Activated T-helper 1 cell treated with anti-CD3 and anti-CD28 coated beads, Interleukin-2, amount 50 U/mL, for 16 hours (primary cell): ENCODE data around the gene FBP2.
"Not testable (repeated sequence)": the region's sequence is repeated elsewhere in the genome, so short reads cannot be mapped to it uniquely, and the experiment has no call there.

Experiments used
- DNase-seq, 2 donors: peaks; one replicate each; pipeline ENCODE4 v3.0.0-alpha.2; 2020; ENCODE audit warnings: low read depth in 1 of 2, low spot score in 1 of 2

Gene FBP2

DNA sequence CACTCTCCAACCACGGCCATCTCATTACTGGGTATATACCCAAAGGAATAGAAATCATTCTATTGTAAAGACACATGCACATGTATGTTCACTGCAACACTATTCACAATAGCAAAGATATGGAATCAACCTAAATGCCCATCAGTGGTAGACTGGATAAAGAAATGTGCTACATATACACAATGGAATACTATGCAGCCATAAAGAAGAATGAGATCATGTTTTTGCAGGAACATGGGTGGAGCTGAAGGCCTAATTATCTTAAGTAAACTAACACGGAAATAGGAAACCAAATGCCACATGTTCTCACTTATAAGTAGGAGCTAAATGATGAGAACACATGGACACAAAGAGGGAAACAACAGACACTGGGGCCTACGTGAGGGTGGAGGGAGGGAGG, 29.3 kb downstream of the FBP2 start:
- DNase-seq = not testable (repeated sequence)

DNA sequence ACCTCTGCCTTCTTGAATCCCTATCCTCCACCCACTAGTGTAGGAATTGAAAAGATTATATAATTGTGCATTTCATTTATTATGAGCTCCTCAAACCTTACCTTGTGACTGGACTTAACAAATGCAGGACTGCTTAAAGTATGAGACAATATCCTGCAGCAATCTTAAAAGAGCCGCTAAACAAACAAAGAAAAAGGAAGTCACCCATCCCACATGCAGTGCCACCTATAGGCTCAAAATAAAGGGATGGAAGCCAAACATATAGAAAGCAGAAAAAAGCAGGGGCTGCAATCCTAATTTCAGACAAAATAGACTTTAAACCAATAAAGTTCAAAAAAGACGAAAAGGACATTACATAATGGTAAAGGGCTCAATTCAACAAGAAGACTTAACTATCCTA, 30.1 kb downstream of the FBP2 start:
- DNase-seq = no peak

DNA sequence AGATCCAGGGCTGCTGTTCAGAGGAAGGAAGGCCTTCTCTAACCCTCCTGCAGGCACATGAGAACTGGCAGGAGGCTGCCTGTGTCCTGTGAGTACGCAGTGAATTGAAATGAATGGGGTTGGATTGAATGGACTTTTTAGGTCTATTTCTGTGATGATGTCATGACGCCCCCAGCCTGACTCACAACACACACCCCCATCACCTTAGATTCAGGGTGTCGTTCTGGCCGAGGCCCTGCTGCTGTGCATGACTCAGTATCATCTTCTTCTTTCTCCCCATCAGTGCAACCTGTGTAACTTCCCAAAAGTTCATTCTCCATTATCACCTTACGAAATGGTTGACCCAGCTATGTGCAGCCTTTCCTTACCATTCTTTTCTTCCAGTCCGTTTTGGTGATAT, 33.4 kb downstream of the FBP2 start:
- no peak for DNase-seq

DNA sequence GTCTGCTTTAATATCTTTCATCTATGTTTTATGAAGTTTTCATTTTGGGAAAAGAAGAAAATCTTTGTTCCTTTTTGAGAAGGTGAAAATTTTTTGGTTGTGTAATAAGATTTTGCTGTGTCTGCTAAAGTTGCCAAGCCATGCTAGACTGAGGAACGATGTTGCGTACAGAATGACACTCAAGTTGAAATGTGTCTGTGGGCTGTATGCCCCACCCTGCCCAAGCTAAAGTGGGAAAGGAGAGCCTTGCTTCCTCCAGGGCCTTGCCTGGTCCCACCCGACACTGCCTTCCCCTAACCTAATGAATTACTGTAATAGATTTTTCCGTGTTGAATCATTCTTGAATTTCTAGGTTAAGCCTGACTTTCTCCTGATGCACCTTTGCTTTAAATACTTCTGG, 36.2 kb downstream of the FBP2 start:
- DNase-seq = no peak

DNA sequence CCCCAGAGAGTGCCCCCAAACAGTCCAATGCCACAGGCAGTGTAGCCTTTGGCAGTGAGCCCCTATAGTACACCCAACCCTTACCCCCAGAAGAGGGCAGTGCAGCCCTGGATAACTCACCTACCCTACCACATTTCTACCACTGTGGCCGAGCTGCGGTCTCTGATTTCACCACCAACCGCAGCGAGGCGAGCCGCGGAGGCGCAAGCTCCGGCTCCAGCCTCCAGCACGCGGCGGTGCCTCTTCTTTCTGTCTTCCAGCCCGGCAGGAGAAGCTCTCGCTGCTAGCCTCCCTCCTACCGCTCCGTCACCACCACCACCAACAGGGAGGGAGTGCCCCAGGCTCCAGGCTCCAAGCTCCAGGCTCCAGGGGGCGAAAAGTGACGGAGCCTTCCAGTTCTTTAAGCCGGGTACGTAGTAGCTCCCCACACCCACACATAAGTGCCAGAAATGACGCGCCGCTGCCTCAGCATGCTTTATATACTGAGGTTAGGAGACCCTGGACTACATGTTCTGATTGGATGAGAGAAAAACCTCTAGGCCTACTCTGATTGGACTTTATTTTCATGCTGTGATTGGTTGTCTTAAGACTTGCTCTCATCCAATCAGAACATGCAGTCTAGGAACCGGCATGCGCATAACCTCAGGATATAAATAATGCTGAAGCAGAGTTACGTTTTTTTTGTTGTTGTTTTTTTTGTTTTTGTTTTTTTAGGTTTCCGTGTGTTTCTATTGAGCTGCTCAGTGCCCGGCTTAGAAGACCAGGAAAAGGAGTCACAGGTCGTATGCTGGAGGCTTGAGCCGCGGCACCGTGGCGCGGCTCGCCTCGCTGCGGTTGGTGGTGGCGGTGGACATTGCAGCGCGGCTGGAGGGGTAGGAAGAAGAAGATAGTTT, 38.9 kb downstream of the FBP2 start, which contains the start of gene PCAT7:
Gene PCAT7, plus strand, starts transcription at position 645 of the 893 bp plus-strand sequence.
- no peak for DNase-seq

DNA sequence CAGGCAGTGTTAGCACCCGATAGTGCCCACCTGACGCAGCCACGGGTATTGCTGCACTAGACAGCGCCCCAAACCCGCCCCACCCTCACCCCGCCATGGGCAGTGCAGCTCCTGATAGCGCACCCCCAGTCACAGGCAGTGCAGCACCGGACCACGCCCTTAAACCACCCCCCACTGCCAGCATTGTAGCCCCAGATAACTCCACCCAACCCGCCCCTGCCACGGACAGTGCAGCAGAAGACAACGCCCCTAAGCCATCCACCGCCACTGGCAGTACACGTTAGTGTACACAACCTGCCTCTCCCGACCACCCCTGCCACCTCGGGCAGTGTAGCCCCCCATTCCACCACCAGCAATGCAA, 39.6 kb downstream of the FBP2 start:
- no peak for DNase-seq

DNA sequence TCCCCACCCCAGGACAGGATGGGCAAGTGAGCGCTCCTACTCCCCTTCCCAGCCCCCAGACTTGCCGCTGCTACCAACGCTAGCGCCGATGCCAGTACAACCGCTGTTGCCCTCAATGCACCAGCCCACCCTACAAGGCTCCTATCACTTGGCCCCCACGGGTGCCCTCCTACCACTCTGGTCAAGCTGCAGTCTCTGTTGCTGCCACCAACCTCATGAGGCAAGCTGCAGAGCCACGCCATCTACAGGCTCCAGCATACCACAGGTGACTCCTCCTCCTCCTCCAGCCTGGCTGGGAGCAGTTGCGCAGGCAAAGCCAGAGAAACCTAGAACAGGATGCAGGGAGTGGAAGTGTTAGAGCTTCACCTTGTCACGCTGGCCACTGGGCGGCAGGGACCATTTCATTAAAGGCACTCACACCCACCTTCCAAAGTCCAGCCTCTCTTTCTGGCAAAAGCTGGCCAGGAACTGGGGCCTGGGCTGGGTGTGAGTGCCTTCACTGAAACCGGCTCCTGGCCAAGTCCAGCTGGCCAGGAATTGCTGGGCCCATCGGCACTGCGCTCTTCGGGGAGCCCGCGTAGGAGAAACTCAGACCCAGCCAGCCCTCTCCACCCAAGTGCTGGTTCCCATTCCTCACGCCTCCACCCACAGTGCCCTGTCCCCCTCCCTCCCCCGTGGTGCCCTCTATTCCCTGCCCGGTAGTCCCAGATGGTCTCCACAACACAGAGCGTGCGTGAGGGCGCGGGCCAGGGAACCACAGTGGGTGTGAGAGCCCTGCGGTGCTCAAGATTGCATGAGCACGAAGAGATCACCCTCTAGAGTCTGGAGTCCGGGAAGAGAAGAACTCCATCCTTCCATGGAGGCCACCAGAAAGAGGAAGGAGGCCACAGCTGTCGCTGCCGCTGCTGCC, 40.3 kb downstream of the FBP2 start:
- no peak for DNase-seq

DNA sequence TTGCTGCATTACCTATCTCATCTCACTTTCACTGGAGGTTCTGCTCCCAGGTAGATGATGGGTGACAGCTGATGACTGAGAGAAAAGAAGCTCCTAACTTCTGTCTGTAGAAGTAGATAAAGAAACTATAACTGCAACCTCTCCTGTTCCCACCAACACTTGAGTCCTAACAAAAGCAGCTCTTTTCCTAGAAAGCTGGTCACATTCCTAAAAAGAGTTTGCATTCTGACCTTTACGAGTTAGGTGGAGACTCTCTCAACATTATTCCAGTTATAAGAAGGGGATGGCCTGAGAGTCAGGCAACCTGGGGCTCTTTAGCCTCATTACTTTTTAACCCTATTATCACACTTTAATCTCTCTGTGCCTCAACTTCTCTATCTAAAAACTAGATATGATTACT, 47.7 kb downstream of the FBP2 start:
- DNase-seq = no peak

DNA sequence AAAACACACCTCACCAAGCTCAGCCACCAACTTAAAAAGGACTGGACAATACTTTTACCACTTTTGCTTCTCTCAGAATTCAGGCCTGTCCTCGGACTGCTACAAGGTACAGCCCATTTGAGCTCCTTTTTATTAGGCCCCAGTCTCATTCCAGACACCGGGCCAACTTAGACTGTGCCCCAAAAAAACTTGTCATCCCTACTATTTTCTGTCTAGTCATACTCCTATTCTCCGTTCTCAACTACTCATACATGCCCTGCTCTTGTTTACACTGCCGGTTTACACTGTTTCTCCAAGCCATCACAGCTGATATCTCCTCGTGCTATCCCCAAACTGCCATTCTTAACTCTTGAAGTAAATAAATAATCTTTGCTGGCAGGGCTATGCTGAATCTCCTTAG, 49.3 kb downstream of the FBP2 start:
- not testable (repeated sequence) for DNase-seq

DNA sequence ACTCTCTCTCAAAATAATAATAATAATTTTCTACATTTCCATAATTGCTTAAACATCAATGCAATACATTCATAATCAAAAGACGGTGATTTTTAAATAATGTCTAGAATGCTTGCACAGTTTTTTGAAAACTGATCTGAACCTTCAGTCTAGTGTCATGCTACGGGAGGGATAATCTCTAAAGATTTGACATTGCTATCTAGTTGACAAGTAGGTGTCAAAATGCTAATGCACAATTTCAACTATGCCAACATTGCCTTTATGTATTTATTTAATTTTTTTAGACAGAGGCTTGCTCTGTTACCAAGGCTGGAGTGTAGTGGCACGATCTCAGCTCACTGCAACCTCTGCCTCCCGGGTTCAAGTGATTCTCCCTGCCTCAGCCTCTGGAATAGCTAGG, 54.7 kb downstream of the FBP2 start:
- no peak for DNase-seq

DNA sequence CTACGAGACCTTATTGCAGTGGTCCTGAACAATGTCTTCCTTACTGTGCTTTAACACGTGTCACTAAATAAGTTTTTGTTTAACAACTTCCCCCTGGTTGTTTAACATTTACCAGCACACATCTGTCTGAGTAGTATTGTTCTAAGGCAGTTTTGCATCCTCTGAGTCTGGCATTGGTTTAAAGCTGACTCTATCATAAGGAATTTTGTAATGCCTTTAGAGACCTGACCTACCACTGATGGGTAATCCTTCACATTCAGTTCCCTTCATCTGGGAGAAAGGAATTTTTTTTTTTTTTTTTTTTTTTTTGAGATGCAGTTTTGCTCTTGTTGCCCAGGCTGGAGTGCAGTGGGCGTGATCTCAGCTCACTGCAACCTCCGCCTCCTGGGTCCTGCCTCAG, 58.7 kb downstream of the FBP2 start:
- no peak for DNase-seq

DNA sequence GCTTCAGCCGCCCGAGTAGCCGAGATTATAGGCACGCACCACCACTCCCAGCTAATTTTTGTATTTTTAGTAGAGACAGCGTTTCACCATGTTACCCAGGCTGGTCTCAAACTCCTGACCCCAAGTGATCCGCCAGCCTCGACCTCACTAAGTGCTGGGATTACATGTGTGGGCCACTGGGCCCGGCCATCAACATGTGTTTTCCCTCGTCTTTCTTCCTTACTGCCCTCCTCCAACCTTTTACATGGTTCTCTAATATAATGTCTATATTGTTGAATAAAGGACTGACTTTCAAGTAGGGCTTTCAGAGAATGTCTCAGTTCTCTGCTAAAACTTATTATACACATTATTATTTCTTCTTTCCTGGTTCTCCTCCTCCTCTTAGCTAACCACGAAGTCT, 60.0 kb downstream of the FBP2 start:
- no peak for DNase-seq

DNA sequence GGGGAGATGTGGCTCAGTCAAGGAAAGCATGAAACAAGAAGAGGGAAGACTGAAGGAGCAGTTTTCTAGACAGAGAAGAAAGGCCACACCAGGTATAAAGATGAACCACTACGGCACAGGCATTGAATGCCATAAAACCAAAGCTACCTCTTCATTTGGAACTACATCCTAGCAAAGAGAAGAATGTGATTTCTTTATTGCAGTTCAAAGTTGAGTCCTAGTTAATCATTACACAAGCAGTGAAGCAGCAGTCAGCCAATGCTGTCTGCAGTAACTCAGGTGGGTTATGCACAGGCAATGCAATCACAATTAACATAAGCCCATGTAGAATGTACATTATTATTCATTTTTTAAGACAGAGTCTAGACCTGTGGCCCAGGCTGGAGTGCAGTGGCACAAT, 60.5 kb downstream of the FBP2 start:
- no peak for DNase-seq

DNA sequence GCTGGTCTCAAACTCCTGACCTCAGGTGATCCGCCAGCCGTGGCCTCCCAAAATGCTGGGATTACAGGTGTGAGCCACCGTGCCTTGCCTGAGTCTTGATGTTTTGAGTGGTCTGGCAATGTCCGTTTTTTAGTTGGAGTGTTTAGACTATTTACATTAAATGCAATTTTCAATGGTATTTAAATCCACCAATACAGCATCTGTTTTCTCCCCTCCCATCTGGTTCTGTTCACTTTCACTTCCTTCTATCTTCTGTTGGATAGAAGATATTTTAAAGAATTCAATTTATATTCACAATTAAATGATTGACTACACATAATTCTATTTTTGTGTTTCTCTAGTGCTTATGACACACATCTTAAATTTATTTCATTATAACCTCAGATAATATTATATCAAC, 64.7 kb downstream of the FBP2 start:
- no peak for DNase-seq

DNA sequence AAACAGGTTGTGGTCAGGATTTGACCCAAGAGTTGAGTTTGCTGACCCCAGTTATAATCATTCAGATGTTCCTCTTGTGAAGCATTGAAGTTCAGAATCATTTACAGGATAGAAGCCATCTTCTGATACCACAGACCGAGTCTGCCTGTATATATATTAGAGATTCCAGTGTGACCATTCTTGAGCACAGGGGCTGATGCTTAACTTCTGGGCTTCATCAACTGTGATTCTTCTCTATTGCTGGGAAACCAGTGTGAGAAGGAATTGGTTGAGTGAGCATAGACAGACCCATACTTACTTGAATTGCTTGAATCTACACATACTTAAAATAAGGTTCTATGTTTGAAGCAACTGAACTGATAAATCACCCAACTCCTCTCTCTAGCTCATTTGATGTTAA, 66.7 kb downstream of the FBP2 start:
- no peak for DNase-seq

DNA sequence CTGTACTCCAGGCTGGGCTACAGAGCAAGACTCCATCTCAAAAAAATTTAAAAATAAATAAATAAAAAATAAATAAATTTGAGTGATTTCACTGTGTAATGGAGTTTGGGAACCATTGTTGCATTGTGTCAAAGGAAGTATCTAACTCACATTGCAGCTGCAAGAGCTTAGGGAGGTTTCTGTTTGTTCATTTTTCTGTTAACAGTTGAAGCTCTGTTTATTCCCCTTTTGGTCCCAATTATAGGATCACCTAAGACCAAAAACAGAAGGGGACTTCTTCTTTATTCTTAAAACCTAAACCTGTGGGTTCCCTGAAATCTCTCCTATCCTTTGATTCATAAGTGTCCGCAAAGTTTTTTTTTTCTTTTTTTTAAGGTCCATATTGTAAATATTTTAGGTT, 67.4 kb downstream of the FBP2 start:
- DNase-seq = no peak

DNA sequence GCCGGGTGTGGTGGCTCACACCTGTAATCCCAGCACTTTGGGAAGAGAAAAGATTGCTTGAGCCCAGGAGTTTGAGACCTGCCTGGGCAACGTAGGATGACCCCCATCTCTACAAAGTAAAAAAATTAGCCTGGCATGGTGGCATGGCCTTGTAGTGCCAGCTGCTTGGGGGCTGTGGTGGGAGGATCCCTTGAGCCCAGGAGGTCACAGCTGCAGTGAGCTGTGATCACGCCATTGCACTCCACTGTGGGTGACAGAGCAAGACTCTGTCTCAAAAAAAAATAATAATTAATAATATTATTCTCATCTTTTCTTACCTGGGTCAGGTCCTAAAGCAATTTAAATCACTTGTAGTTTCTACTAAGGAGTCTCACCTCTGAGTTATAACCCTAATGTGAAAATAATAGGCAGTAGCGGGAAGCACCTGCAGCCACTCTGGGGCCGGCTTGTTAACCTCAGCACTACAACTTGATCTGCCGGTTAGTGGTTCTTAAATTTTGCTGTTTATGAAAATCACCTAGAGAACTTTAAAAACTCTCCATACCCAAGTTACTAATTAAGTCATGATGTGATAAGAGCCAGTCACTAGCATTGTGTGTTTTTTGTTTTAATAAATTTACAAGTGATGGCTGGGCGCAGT, 68.1 kb downstream of the FBP2 start:
- no peak for DNase-seq

DNA sequence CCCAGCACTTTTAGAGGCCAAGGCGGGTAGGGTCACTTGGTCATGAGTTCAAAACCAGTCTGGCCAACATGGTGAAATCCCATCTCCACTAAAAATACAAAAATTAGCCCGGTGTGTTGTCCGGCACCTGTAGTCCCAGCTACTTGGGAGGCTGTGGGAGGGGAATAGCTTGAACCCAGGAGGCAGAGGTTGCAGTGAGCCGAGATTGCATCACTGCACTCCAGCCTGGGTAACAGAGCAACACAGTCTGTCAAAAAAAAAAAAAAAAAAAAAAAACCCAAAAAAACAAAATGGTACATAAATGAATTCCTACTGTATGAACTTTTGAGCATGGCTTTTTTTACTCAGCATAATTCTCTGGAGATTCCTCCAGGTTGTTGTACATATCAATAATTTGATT, 76.4 kb downstream of the FBP2 start:
- DNase-seq = no peak

DNA sequence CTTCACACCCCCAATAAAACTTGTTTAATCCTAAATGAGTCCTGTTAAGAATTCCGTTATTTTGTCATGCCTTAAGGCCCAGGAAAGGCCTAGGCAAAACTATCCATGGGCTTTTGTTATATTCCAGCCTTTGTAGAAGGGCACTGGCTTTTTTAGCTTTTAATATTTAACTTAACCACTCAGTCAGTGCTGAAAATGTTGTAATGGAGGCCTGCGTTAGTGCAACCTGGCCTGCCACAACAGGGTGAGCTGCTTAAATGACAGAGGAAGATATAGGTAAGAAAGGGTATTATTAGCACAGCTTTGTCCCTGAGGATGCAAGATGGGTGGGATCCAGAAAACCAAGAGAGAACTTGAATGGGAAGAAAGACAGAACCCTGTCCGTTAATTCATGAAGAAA, 78.9 kb downstream of the FBP2 start:
- DNase-seq = no peak

DNA sequence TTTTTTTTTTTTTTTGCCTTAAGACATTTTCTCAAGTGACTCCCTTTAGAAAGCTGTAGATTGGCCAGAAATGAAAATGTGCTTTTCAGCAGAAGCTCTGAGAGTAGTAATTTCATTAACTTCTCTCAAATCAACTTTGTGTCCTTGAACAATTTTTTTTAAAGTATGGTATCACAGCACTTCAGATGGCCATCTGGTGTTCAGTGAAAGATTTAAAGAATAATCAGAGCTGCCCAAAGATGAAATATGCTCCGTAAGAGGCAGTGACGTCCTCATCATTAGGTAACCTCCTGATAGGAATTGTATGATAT, 81.7 kb downstream of the FBP2 start:
- DNase-seq = no peak

DNA sequence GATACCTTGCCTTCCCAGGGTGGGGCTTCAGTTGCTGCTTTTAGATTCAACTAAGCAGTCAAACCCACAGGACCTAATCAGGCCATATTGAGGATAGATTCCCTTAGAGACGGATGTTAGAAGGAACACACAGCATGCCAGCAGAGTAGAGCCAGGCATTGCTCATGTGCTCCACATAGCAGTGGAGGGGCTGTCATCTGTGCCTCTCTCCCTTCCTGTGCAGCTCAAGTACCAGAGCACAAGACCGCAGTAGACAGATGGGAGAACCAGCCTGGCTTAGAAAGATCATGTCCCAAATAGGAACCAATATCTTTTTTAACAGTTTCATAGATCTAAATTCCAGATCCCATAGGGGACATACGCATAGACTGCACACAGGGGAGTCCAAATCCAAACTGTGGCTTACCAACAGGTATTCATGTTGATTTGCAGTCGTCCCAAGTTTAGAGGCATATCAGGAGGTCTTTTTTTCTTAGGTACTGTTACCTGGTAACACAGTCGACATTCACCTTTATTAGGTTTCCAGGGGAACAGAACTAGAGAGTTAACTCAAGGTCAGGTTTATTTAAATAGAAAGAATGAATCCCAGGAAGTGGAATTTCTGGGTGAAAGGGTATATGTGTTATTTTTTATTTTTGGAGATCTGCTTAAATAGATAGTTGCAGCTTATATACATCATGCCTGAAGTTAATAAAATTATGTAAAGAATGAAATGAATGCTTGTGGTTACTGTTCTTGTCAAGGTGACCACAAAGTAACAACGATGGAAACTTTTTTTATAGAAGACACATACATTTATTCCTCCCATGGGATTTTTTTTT, 82.3 kb downstream of the FBP2 start:
- no peak for DNase-seq
